ENCODE data around the gene SLC25A41.

GRCh38 chr19:6465663-6466062 is 32.1 kb upstream of the SLC25A41 start:
- TF ChIP-seq, protein P1, sequence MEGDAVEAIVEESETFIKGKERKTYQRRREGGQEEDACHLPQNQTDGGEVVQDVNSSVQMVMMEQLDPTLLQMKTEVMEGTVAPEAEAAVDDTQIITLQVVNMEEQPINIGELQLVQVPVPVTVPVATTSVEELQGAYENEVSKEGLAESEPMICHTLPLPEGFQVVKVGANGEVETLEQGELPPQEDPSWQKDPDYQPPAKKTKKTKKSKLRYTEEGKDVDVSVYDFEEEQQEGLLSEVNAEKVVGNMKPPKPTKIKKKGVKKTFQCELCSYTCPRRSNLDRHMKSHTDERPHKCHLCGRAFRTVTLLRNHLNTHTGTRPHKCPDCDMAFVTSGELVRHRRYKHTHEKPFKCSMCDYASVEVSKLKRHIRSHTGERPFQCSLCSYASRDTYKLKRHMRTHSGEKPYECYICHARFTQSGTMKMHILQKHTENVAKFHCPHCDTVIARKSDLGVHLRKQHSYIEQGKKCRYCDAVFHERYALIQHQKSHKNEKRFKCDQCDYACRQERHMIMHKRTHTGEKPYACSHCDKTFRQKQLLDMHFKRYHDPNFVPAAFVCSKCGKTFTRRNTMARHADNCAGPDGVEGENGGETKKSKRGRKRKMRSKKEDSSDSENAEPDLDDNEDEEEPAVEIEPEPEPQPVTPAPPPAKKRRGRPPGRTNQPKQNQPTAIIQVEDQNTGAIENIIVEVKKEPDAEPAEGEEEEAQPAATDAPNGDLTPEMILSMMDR (conservative IDR thresholded peaks at IDR 0.05 in 1 of 2, IDR thresholded peaks at IDR 0.05 in 1 of 2; ENCODE audit: extremely low read depth in 1 of 2, insufficient read depth in 1 of 2, low read depth in 1 of 2, low read length in 2 of 2) = no peak
- TF ChIP-seq EZH2 (IDR thresholded peaks at IDR 0.05; ENCODE audit: borderline replicate concordance, low read length) = no peak
